GM18858 (cell line): Measurements from ENCODE around the gene PDE11A.
"Not testable (repeated sequence)": the region's sequence is repeated elsewhere in the genome, so short reads cannot be mapped to it uniquely, and the experiment has no call there.

Experiments
- ATAC-seq: cut with Tn5 transposase; IDR thresholded peaks from one replicate; pipeline ENCODE4 v1.9.1; 2021; ENCODE audit not compliant: unreplicated experiment

The PDE11A gene

DNA sequence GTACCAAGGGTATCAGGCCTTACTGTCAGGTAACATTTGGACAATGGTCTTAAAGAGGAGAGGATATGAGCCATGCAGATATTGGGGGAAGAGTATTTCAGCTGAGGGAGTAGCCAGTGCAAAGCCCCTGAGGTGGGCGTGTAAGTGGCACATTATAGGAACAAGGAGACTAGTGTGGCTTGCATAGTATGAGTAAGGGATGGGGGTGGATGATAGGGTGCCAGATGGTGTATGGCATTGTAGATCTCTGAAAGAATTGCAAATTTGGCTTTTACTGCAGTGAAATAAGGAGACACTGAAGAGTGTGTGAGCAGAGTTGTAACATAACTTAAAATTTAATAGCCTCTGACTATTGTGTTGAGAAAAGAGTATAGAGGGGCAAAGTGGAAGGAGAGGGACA is 244.0 kb downstream of the PDE11A start:
- no peak for ATAC-seq

DNA sequence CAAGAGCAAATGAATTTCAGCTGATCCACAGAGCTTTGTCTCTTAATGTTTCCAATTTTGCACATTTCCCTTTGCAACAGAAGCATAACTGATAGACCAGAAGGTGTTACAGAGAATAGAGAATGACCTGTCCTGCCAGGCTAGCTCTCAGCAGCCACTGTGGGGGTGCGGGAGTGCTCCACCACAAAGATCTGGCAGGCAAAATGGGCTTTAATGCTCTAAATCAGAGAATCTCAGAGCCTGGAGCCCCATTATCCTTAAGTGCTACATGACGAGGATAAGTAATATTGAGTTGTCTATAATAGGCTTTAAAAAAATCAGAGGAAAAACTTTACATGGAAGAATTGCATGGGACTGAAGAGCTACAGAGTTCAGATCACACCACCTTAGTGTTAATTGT is 245.7 kb downstream of the PDE11A start:
- no peak for ATAC-seq

DNA sequence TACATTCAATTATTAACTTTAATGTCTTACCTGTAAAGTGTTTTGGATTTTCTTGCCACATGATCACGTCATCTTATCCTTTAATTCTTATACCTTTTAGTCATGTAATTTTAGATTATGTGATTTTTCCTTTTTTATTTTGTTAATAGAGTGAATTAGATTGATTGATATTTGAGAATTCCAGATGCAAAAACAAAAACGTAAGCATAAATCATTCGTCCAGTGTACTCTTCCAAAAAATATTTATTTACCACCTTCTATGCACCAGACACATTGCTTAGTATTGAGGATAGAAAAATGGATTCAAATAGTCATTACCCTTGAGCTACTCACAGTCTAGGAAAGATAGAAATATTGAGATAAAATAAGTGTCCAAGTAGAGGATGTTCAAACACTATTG is 249.6 kb downstream of the PDE11A start:
- ATAC-seq: no peak

DNA sequence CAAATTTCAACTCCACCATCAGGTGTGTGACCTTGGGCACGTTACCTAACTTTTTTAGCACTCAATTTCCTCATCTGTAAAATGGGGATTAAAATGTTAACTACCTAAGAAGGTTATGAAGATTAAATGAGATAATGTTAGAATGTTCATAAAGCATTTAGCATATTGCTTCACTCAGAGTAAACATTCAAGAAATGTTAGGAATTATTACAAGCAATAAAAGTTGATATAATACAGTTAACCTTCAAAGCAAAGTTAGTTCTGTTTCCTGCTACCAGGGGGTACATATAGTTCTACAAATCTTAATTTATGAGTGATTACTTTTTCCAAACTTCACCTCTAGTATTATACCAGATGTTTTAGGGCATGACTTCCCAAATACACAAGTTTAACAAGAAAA is 254.2 kb downstream of the PDE11A start:
- no peak for ATAC-seq

DNA sequence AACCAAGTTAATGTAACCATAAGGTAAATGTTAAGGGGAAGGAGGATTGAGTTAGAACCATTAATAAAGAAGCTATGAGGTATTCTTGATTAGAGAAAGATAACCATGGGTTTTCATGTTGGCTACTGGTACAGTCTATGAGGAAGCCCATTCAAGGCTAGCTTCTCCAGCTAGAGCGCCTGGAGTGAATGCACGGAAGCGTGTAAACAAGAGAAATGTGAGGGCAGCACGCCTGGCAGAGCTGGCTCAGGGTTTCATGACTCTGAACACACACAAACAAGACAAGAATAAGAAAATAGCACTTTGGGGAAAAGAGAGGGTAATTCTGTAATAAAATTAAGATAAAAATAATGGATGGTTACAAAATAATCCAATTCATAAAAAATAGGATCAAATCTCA is 255.3 kb downstream of the PDE11A start:
- no peak for ATAC-seq

DNA sequence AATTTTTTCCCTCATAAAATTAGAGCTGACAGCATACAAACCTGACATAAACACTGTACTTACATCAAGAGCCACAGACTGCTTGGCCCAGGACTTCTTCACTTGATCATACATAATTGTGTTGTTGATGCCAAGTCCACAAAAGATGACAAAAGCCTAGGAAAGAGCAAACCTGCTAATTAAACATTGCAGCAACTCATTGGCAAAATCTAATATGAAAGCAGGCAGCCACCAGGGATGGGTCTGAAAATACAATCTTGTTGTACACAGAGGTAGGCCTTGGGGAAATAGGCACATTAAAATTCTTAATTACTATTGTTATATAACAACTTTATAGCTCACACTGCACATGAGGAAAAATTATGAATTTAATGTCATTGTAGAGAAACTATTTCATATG is 255.8 kb downstream of the PDE11A start:
- no peak for ATAC-seq

DNA sequence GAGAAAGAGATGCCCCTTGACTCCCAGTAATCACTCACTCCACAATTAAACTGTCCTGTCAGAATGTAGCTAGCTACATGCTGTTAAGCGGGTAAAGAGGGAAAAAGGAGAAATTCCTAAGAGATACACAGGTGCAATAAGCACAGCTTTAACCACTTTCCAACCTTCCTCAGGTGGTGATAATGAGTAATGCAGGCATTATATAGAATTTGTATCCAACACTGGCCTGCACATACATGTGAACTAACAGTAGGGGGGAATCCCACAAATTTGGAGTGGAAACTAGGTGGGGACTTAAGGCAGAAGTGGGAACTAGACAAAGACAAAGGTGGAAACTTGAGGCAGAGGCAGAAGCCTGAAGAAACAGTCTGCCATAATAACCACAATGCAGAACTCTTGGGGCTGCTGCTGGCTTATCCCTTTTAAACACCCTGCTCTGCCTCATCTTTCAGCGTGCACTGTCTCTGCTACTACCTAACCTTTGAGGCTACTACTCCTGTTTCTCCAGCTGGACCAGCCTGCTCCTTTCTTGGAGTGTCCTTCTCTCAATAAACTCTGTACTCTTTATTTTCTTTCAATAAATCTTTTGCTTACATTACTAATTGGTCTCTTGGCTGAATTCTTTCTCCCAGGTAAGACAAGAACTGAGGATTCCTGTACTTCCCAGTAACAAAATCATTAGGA is 259.7 kb downstream of the PDE11A start:
- ATAC-seq: no peak

DNA sequence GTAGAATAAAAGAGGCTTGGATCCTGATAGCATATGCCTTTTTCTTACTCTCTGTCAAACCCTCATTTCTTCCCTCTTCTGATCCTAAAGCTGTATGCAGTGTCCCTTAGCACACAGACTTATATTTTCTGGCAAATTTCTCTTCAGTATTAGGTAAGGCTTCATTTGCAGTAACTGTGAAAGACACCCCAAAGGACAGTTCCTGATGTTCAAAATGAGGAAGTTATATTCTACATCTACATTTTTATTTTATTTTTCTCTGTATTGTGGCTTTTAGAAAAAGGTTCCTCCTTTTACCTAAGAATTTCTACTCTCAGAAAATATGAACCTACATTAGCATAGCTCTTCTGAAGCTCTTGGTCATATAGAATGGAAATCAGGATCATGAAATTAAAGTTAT is 261.7 kb downstream of the PDE11A start:
- ATAC-seq: no peak

DNA sequence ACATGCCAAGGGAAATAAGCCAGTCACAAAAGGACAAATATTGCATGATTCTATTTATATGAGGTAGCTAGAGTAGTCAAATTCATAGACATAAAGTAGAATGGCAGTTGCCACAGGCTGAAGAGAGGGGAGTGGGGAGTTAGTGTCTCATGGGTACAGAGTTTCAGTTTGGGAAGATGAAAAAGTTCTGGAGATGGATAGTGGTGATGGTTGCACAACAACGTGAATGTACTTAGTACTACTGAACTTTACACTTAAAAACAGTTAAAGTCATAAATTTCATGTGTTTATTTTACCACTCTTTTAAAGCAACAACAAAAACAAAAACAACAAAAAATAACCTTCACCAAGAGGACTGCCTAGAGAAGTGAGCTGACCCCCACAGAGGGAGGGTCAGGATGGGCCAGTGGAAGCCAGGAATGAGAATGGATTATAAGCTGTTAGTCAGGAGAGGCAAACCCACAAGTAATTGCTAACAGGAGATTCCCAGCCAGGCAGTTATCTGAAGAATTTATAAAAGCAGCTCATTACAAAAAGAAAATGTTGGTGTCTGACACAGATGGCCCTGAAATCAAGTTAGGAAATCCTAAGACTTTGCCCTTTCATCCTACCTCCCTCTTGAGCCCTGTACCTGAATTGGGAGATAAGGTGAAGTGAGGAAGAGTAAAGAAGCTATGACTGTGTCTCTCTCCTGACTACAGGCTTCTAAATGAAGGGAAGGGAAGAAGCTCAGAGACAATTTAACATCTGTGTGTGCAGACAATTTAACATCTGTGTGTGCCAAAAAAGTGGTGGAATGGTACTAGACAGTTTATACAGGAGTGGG is 263.4 kb downstream of the PDE11A start:
- ATAC-seq: no peak

DNA sequence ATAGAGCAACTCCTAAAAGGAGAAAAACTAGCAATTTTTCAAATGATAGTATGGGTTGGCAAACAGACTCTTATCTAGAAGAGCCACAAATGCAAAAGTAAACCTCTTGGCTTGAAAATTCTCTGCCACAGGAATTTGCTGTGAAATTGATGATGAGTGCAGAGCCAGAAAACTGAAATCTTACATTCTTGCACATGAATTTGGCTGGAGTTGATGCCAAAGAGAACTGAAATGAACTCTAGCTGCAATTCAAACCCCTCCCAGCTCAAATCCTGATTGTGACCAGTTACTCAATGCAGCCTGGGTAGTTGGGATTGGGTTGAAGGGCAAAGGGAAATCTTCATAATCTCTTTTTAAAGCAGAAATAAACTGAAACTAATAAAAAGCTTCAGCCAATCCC is 266.6 kb downstream of the PDE11A start:
- ATAC-seq: no peak

DNA sequence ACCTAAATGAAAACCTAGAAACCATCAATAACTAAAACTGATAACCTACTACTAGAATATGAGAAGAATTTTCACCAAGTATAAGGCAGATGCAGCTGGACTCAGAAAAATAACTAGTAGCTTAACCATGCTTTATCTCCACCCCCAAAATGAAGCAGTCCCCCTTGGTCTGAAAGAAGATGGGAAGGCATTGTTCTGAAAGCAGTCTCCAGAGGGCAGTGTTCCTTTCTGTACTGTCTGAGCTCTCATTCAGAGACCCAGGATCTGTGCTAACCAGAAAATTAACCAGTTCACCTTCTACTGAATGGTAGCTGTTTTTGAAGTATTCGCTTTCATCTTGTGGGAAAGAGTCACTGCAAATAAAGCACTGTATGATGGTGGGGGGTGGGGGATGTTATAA is 273.0 kb downstream of the PDE11A start:
- no peak for ATAC-seq

DNA sequence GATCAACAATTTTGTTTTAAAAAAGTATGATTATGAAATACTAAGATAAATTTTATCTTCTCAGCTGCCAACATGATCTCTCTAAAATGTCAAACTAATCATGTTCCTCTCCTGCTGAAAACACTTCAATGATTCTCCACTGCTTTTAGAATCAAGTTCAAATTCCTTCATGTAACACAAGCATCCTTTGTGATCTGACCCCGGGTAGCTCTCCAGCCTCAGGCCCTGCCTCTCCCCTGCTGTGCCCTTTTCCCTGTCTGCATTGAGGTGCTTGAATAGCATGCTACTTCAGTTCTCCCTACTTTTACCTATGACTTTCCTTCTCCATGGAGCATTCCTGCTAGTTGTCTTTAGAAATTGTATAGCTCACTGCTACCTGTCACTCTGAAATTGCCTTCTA is 274.8 kb downstream of the PDE11A start:
- ATAC-seq: no peak

DNA sequence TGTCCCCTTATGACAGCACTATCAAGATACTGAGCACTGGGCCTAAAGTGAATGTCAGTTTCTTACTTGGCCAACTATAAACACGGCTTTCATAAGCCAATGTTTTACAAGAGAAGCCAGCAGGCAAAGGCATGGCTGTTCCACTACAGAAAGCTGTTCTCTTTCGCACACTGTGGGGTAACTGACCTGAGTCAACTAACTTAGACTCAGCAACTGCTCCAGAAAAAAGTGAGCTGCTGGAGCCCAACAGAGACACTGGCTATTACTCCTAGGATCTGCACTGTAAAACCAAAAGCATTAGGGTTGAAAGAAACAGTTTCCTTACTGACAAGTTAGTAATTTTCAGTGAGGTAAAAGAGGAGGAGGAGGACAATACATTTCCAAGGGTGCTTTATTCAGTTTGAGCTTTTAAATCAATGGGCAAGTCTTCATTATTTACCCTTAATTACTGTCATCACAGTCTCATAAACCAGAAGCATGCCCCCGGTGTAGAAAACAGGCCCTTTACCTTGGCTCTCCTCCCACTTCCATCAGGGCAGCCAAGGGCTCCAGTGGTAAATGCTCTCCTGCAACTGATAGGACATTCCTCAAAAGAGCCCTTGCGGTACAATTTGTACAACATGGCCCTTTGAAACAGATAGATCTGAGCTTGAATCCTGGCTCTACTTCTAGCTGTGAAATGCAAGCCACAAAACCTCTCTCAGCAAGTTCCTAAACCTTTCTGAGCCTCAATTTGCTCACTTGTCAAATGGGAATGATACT is 275.7 kb downstream of the PDE11A start:
- no peak for ATAC-seq

DNA sequence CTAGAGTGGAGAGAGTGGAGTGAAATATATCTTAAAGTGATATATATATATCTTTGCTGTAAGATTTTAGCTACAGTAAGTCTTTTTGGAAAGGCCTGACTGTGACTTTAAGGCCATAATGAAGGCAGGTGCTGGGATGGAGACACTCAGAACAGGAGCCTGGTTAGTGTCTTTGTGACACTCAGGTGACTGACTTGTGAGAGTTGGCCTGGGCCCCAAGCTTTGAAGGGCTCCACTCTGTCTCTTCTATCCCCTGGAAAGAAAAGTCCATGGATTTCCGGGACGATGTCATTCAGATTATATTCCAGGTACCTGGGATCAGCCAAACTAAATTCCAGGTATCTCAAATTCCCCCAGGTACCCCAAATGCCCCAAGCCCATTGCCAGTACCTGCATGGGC is 276.6 kb downstream of the PDE11A start:
- no peak for ATAC-seq

DNA sequence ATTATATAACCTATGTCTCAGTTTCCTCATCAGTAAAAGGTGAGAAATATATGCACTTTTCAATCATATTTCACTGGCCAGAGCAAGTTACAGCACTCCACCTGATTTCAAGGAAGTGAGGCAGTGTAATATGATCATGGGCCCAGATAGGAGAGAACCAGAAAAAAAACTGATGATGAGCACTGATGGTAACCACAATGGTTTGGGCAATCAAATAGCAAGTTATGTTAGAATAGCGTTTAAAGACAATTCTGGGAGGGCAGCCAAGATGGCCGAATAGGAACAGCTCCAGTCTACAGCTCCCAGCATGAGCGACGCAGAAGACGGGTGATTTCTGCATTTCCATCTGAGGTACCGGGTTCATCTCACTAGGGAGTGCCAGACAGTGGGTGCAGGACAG is 287.4 kb downstream of the PDE11A start:
- not testable (repeated sequence) for ATAC-seq

DNA sequence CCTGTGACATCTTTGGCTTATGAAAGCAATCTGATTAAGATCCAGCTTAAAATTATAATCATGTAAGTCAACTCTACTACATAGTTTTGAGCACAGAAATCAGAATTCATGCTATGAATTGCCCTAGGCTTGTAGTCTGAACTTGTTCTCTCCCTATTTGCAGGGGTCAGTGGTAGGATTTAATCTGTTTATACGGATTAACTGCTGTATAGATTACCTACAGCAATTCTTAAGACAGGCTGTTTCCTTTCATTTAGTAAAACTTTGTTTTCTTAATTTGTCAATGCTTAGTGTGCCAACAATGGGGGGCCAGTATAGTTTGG is 287.9 kb downstream of the PDE11A start:
- no peak for ATAC-seq

DNA sequence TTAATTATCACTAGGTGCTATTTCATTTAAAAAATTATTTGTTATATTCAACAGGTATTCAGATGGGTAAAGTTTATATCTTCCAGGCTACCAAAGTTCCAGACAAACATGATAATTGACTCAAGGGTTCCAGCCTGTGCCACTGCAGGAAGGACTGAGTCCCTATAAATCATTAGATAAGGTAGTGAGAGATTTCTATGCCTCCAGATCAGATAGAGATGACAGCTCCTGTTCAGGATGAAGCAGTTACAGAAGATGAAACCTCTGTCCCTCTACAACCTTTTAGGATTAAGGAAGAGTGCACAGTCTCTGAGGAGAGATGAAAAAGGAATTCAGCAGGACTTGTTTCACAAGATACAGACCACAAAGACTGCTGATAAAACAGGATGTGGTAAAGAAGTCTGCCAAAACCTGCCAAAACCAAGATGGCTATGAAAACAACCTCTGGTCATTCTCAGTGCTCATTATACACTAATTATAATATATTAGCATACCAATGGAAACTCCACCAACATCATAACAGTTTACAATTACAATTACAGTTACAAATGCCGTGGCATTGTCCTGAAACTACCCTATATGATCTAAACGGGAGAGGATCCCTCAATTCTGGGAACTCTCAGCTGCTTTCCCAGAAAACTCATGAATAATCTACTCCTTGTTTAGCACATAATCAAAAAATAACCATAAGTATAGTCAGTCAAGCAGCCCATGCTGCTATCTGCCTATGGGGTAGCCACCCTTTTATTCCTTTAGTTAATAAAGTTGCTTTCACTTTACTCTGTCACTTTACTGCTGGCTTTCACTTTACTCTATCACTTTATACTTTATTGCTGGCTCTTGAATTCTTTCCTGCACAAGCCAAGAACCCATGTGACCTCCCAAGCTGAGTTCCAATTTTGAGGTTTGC is 288.5 kb downstream of the PDE11A start:
- ATAC-seq: peak; percentile 38

DNA sequence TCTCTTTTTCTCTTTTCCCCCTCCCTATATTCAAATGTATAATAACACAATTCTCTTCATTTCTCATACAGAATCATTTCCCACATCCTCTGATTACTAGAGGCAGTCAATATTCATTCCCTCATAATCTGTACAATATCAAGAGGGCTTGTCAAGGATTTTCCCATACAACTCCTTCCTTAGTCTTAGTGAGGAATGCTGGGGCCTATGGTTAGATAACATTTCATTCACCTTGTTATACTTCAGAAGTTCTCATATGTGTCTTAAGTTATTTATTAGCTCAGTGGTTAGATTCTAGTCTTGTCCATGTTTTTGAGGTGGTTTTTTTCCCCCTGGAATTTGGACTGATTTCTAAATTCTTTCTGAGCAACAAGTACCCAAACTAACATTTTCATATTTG is 289.5 kb downstream of the PDE11A start:
- ATAC-seq: no peak

DNA sequence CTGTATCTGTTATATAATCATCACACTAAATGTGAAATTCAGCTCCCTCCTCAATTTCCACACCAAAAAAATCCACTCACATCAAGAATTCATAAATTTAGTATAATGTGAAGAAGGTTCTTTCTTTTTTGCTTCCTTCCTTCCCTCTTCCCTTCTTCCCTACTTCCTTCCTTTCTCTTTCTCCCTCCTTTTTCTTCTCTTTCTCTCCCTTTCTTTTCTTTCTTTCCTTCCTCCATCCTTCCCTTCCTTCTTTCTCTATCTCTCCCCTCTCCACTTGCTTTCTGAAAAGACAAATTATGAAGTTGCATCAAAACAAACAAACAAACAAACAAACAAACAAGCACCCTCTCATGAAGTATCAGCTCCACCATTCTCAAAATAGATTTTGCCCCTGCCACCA is 290.0 kb downstream of the PDE11A start:
- ATAC-seq: no peak

DNA sequence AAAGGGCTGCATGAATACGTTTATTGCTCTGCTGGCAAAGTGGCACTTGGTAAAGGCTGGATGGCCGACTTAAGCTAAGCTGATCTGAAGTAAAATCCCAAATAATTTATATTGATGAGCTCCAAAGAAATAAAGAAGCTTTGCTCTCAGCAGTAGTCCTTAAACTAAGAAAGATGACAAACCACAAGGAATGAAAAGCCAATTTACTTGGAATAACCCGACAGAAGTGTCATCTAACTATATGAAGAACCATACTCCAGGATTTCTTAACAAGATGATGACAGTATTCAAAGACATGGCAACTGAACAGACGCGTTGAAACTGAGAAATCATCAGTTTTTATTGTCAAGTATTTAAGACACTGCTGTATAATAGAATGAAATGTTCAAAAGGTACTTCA is 294.1 kb downstream of the PDE11A start:
- ATAC-seq: no peak

DNA sequence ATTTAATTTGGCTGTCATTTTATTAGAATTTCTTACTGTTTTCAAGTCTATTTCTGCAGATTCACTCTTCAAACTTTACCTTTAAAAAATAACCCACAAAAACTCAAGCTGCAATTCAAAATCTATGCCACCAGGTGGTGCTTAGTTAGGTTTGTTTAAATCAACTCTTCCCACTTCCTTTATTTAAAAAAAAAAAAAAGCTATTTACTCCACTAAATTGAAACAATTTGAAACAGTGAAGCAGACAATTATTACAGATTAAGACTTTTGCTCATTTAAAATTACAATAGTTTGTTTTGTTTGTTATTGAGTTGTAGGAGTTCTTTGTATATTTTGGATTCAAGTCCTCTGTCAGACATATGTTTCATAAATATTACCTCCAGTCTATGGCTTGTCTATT is 300.0 kb downstream of the PDE11A start:
- no peak for ATAC-seq
